Dedifferentiated amniotic fluid mesenchymal stem cell (primary cell): ENCODE results near the gene ACER3.
"Not testable (repeated sequence)": the region's sequence is repeated elsewhere in the genome, so short reads cannot be mapped to it uniquely, and the experiment has no call there.

Experiments
- DNase-seq: peaks from one replicate; pipeline ENCODE4 v3.0.0-alpha.2; 2016; ENCODE audit errors: extremely low spot score

The ACER3 gene

DNA sequence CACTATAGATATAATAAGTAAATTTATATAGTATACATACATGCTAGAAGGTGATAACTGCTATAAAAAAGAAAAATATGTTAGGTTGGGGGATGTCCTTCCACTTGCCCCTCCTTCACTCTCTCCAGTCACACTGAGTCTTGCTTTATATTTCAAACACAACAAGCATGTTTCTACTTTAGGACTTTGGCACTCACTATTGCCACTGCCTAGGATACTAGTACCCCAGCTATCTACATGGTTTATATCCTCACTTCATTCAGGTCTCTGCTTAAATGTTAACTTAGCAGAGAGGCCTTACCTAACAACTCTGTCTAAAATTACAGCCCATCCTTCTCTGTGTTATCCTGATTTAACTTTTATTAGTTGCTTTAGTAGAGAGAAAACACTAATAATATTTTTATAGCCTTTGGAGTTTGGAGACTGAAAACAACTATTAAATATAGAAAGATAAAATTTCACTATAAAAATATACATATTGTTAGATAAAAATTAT is 134.4 kb downstream of the ACER3 start:
- no peak for DNase-seq

GRCh38 chr11:76997512-76997911 is 136.8 kb downstream of the ACER3 start:
- no peak for DNase-seq

- DNase-seq: no peak
These were observed 138.9 kb downstream of the ACER3 start for GRCh38 chr11:76999597-76999996.

GRCh38 chr11:77001613-77002012 is 140.9 kb downstream of the ACER3 start:
- no peak for DNase-seq

- no peak for DNase-seq
These were observed 142.1 kb downstream of the ACER3 start for GRCh38 chr11:77002776-77003175.

GRCh38 chr11:77003963-77004362 is 143.2 kb downstream of the ACER3 start:
- DNase-seq: no peak

DNA sequence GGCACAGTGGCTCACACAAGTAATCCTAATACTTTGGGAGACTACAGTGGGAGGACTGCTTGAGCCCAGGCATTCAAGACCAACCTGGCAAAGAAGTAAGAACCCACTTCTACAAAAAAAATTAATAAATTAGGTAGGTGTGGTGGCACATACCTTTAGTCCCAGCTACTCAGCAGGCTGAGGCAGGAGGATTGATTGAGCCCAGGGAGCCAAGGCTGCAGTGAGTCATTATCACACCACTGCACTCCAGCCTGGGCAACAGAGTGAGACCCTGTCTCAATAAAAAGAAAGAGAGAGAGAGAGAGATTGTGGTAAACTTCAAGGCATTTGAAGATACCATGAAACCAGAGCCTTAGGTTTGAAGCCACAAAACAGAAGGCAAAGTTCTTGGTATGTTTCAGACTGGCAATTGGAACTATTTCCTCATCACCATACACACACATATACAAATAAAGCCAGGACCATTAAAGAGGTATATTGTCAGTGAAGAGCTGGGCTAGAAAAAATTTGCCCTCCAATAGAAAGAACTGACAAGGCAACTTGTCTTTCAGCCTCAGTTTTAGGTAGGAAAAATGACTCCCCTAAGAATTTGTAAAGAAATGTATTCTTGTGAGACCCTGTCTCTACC is 148.9 kb downstream of the ACER3 start:
- DNase-seq: no peak

GRCh38 chr11:77014669-77015068 is 154.0 kb downstream of the ACER3 start:
- no peak for DNase-seq

DNA sequence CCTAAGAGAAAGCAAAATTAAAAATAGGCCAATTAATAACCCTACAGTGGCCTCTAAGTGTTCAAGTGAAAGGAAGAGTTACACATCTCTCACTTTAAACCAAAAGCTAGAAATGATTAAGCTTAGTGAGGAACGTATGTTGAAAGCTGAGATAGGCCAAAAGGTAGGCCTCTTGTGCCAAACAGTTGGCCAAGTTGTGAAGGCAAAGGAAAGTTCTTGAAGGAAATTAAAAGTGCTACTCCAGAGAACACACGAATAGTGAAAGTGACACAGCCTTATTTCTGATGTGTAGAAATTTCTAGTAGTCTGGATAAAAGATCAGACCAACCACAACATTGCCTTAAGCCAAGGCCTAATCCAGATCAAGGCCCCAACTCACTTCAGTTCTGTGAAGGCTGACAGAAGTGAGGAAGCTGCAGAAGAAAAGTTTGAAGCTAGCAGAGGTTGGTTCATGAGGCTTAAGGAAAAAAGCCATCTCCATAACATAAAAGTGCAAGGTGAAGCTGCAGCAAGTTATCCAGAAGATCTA is 157.7 kb downstream of the ACER3 start:
- DNase-seq: not testable (repeated sequence)

DNA sequence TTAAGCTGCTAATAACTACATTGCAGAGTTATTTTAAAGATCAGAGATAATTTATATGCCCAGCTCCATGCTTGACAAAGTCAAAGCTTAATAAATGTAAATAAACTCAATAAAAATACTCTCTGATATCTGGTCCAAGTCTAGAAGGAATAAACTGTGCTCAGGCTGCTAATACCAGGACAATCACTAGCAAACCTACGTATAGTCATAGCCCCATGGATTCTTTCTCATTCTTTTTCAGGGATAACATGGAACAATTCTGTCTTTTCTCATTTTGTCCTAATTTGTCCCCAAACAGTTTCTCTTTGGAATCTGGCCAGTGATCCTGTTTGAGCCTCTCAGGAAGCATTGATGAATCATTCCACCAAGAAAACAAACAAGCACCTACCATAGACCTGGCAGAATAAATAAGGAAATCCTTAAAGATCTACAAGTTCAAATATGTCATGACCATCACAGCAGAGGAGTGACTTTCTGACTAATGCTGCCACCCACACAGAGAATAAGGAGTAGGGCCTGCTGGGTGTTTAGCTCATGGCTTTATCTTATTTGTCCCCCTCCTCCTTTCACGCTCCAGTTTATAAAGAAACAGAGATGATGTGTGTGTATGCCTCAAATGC is 159.4 kb downstream of the ACER3 start:
- no peak for DNase-seq

DNA sequence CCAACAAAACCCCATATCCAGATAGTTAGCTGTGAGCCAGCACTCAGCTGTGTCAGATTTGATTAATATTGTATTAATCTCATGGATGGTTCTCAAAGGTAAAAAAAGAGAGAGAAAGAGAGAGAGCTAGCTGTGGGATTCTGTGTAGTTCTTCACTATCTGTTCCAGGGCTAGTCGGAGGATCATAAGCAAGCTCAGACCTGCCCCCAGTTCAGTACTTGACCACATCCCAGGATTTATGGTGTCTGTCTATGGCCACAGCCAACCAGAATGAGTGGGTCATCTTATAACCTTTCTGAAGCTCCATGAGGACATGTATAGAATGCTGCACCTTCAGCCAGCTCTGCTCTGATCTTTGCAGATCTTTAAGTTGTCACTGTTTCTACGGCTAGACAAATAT is 160.0 kb downstream of the ACER3 start:
- DNase-seq: no peak

GRCh38 chr11:77024745-77025144 is 164.0 kb downstream of the ACER3 start:
- DNase-seq: no peak

DNA sequence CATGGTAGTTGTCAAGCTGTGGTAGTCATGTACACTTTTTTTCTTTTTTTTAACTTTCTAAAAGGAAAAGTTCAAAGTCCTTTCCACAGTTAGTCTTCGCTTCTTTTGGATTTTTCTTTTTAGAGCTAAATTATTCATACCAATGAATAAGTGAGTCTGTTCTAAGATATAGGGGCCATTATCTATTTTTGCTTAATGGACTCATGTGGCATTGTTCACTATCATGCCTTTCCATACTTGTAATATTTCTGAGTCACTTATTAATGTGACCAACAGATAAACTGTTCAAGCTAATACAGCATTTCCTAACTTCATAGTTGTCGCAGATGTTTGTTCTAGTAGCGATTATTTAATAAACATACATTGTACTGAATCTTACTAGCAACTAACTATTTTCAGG is 165.5 kb downstream of the ACER3 start:
- DNase-seq: no peak

GRCh38 chr11:77026743-77027142 is 166.0 kb downstream of the ACER3 start:
- no peak for DNase-seq

- no peak for DNase-seq
These were observed 166.6 kb downstream of the ACER3 start for GRCh38 chr11:77027275-77027674.

DNA sequence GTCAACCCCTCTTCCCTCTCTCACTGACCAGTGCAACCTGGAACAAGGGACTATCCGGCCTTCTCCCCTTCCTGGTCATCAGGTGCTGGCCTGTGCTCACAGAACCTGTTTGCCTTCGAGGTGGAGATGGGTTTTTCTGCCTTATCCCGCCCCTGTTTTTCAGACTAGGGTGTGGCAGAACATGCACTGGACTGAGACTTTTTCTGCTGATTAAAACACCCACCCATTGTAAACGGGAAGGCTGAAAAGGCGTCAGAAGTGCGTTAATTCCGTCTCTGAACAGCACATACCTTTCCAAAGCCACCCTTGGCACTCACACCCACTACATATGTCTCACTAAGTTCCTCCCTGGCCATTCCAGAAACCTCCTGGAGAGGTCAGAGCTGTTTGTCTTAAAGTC is 169.1 kb downstream of the ACER3 start:
- no peak for DNase-seq

GRCh38 chr11:77030834-77031414 is 170.2 kb downstream of the ACER3 start:
- DNase-seq: no peak

DNA sequence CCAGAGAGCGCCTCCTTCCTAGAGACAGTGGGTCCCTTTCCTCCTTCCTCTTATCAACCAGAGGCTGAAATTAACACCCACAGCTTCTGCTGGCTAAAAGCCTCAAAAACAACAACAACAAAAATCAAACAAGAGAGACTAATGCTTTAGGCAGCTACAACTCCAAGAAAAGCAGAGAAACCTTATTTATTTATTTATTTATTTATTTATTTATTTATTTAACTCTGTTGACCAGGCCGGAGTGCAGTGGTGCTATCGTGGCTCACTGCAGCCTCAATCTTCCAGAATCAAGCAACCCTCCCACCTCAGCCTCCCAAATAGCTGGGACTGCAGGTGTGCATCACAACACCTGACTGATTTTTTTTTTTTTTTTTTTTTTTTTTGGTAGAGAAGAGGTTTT is 170.9 kb downstream of the ACER3 start:
- DNase-seq: no peak

DNA sequence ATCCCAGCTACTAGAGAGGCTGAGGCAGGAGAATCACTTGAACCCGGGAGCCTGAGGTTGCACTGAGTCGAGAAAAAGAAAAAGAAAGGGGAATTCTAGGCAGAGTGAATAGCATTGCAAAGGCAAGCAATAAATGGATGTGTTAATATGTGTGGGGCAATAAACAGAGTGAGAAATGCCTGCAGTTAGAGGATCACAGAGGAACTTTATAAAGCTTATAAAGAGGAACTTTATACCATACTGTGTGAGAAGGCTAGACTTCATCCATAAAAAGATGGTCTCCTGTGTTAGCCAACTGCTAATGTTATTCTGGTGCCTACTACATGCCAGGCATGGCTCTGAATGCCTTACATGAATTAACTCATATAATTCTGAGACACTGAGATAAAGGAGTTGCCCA is 174.3 kb downstream of the ACER3 start:
- no peak for DNase-seq

DNA sequence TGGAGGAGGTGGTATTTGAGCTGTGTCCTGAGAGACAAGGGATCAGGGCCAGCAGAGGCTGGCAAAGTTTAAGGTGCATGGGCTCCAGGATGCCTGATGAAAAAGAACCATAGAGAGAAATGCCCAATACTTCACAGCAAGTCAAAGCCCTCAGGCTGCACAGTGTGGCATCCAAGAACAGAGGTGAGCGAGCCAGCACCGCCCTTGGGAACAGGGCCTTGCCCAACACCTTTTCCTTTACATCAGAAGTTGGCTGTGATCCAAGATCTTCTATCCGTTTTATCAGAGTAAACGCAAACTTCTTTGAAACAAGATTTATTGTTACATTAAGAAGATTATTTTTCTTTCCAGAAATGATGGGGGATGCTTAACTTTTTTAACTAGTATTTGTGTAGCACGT is 174.9 kb downstream of the ACER3 start:
- no peak for DNase-seq

DNA sequence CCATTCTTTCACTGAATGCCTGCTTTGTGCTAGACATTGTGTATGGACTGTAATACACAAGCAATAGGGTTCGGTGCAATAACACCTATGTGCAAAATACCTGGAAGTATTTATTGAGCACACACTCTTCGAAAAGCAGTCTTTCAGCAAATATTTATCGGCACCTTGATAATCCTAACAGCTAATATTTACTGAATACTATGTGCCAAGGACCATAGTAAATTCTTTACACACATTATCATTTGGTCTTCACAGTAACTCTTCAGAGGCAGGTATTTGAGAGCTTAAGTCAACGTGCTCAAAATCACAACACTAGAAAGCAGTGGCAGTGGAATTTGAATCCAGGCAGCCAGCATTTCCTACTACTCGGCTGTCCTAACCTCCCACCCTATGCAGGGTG is 175.7 kb downstream of the ACER3 start:
- no peak for DNase-seq

GRCh38 chr11:77037057-77037456 is 176.3 kb downstream of the ACER3 start:
- DNase-seq: no peak
